Measurements from ENCODE around the gene PROX1. TPM values are rescaled to one million over a fixed set of nuclear protein-coding genes. Genes with fewer than 3 reads are reported as not detected.

PROX1 gene
- total RNA-seq, 2 experiments from 2014 or later = 0.03 TPM; not detected in 1

- ChIA-PET POLR2A (no interaction called here), CTCF (no interaction called here)
- H3K27me3 Mint-ChIP-seq = peaks cover 19% of the 10 kb centered on the region
- H3K36me3 Mint-ChIP-seq (ENCODE audit: low read depth) = no peaks in the 10 kb centered on the region
- Histone ChIP-seq H3K4me3 (ENCODE audit: low read length) (no peak overlapping the region), H3K4me1 (ENCODE audit: insufficient read depth, low read length) (no peaks in the 10 kb centered on the region), H3K27ac (ENCODE audit: low read depth in 1 of 2, low read length in 2 of 2) (no peak overlapping the region), H3K27me3 (ENCODE audit: control insufficient read depth in 1 of 2, insufficient read depth in 2 of 2, low read length in 2 of 2) (no peaks in the 10 kb centered on the region), H3K9me3 (ENCODE audit: control insufficient read depth in 1 of 2, insufficient read depth in 1 of 2, low read length in 2 of 2) (no peaks in the 10 kb centered on the region), H3K36me3 (ENCODE audit: insufficient read depth, low read length) (no peaks in the 10 kb centered on the region)
- H3K27ac Mint-ChIP-seq = no peak overlapping the region
- H3K9me3 Mint-ChIP-seq = no peaks in the 10 kb centered on the region
- no peak overlapping the region for H3K4me3 Mint-ChIP-seq
- intact Hi-C loops (cut with DNase I, micrococcal nuclease) = no loop called here
- TF ChIP-seq CTCF (IDR thresholded peaks at IDR 0.05) = no peak
- DNase-seq (no peak), ATAC-seq (ENCODE audit: poor library complexity) (no peak)
- peaks cover 7% of the 10 kb centered on the region for H3K4me1 Mint-ChIP-seq (ENCODE audit: low read depth)
Measured at GRCh38 chr1:214013614-214014377, 26.0 kb downstream of the PROX1 start.

GRCh38 chr1:214014730-214015129 is 27.0 kb downstream of the PROX1 start:
- Mint-ChIP-seq H3K9me3 (no peaks in the 10 kb centered on the region), H3K27ac (no peak overlapping the region), H3K4me1 (ENCODE audit: low read depth) (peaks cover 11% of the 10 kb centered on the region), H3K4me3 (no peak overlapping the region), H3K36me3 (ENCODE audit: low read depth) (no peaks in the 10 kb centered on the region), H3K27me3 (peaks cover 13% of the 10 kb centered on the region)
- no peak for DNase-seq
- ChIA-PET CTCF (no interaction called here), POLR2A (no interaction called here)
- Histone ChIP-seq H3K9me3 (ENCODE audit: control insufficient read depth in 1 of 2, insufficient read depth in 1 of 2, low read length in 2 of 2) (no peaks in the 10 kb centered on the region), H3K27me3 (ENCODE audit: control insufficient read depth in 1 of 2, insufficient read depth in 2 of 2, low read length in 2 of 2) (no peaks in the 10 kb centered on the region), H3K36me3 (ENCODE audit: insufficient read depth, low read length) (no peaks in the 10 kb centered on the region), H3K4me1 (ENCODE audit: insufficient read depth, low read length) (no peaks in the 10 kb centered on the region), H3K4me3 (ENCODE audit: low read length) (no peak overlapping the region), H3K27ac (ENCODE audit: low read depth in 1 of 2, low read length in 2 of 2) (no peak overlapping the region)
- ATAC-seq (ENCODE audit: poor library complexity) = no peak
- no peak for TF ChIP-seq CTCF (IDR thresholded peaks at IDR 0.05)
- intact Hi-C loops (cut with DNase I, micrococcal nuclease) = no loop called here

GRCh38 chr1:214017191-214017982 is 29.6 kb downstream of the PROX1 start:
- Histone ChIP-seq H3K4me3 (ENCODE audit: low read length) (no peak overlapping the region), H3K27ac (ENCODE audit: low read depth in 1 of 2, low read length in 2 of 2) (no peak overlapping the region), H3K4me1 (ENCODE audit: insufficient read depth, low read length) (no peaks in the 10 kb centered on the region), H3K36me3 (ENCODE audit: insufficient read depth, low read length) (no peaks in the 10 kb centered on the region), H3K27me3 (ENCODE audit: control insufficient read depth in 1 of 2, insufficient read depth in 2 of 2, low read length in 2 of 2) (no peaks in the 10 kb centered on the region), H3K9me3 (ENCODE audit: control insufficient read depth in 1 of 2, insufficient read depth in 1 of 2, low read length in 2 of 2) (no peaks in the 10 kb centered on the region)
- DNase-seq (no peak), ATAC-seq (ENCODE audit: poor library complexity) (no peak)
- Mint-ChIP-seq H3K4me1 (ENCODE audit: low read depth) (peaks cover 11% of the 10 kb centered on the region), H3K4me3 (no peak overlapping the region), H3K27ac (no peak overlapping the region), H3K27me3 (peaks cover 13% of the 10 kb centered on the region), H3K36me3 (ENCODE audit: low read depth) (no peaks in the 10 kb centered on the region), H3K9me3 (no peaks in the 10 kb centered on the region)
- intact Hi-C loops (cut with DNase I, micrococcal nuclease) = no loop called here
- no peak for TF ChIP-seq CTCF (IDR thresholded peaks at IDR 0.05)
- CTCF ChIA-PET = no interaction called here
- POLR2A ChIA-PET = interaction anchor here (0.6 kb wide), 1 partner anchor 127 kb away, joined by 5 read pairs; no protein-coding TSS in a partner anchor
